Activated T-cell treated with anti-CD3 and anti-CD28 coated beads for 48 hours (primary cell): Measurements from ENCODE around the gene NR2F2.

ENCODE experiments used
- DNase-seq: peaks from one replicate; pipeline ENCODE4 v3.0.0-alpha.2; 2020; ENCODE audit warnings: low read depth

Gene NR2F2

DNA sequence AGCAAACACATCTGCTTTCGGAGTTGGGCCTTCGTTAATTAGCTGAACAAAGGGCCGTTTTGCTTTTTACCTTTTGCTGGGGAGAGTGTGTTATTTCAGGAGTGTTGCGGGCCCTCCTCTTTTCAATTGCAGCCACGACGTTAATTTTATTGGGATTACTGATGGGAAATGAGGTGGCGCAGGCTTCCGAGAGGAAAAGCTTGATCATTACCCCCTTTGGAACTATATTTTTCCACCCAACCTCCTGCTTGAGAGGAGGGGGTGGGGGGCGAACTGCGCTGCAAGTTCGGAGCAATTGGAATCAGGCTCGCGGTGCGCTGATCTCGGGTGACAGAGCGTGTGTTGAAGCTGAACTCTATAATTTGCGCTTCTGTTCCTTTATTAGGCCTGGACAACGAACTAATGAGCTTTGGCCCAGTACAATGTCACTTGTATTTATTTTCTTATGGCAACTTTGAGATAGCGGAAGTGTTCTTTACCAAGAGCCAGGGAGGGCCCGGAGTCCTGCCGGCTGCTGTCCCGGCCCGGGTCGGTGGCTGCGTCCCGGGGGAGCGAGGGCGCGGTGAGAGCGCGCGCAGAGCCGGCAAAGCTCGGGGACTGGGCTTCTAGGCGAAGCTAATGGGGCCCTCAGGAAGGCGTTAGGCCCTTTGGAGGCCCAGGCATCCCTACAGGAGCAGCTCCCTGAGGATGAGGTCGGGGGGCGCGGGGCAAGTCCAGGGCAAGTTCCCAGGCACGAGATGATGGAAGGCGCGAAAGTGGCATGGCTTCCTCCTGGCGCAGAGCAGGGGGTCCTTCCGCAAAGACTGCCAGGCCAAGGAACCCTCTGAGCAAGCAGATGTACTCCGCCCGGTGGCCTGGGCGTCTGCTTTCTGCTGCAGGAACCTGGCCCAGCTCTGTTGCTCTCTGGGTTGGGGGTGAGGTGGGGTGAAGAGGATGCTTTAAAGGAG lies 12.9 kb downstream of the NR2F2 start:
- no peak for DNase-seq

DNA sequence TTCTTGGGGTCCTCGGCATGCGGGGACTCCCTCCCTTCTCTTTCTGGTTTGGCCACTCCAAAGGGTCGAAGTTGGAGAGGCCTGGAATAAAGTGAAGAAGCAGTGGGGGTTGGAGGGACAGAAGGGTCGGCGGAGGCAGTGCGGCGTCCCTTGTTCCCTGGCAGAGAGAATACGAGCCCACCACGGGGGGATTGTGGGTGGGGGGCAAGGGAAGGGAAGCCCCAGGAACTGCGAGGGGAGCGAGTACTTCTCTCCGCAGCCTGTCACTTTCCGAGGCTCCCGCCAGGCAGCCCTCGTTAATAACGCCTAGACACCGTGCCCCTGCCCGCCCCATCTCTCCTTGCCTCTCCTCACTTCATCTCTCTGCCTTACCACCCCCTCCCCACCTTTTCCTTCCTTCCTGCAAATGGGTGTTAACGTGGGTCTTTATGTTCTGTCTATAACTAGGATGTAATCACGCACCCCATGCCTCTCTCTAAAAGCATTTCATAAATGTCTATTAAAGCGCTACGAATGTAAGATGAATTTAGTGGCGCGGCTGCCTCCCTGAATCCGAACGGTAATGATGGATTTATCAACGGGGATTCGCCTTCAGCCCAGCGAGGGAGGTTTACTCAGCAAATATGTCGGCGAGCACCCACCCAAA lies 13.7 kb downstream of the NR2F2 start:
- DNase-seq: no peak

DNA sequence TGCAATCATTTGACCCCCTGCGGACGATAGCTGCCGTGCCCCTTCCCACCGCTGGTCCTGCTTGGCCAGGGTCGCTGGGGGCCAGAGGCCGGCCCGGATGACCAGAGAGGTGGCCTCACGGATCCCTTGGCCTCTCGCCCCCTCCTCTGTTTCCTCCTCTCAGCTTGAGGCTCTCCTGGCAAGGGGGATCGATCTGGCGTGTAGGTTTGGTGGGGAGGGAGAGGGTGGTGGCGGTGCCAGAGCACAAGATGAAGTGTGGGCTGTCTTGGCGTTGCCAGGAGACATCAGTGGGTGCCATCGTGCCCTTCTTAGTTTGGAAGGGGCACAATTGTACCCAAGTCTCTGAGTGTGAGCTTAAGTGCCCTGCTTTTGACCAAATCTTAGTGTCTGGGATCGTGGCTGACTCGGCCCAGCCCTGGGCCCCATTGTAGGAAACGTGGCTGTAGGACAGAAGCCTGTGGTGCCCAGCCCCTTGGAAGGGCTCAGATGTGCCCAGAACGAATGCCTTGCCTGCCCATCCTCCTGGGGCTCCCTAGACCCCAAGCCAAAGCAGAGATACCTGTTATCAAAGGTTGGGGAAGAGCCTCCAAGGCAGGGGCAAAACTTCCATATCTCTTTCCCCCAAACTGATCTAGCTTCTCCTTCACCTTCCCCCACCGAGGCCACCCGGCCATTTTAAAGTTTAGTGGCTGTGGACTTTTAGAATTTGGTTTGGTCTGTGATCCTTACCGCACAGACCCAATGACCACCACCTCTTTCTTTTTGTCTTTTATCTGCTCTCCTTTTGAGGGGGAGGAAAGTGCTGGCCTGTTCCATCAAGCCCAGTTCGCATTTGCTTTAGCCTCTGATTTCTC lies 14.4 kb downstream of the NR2F2 start:
- no peak for DNase-seq

DNA sequence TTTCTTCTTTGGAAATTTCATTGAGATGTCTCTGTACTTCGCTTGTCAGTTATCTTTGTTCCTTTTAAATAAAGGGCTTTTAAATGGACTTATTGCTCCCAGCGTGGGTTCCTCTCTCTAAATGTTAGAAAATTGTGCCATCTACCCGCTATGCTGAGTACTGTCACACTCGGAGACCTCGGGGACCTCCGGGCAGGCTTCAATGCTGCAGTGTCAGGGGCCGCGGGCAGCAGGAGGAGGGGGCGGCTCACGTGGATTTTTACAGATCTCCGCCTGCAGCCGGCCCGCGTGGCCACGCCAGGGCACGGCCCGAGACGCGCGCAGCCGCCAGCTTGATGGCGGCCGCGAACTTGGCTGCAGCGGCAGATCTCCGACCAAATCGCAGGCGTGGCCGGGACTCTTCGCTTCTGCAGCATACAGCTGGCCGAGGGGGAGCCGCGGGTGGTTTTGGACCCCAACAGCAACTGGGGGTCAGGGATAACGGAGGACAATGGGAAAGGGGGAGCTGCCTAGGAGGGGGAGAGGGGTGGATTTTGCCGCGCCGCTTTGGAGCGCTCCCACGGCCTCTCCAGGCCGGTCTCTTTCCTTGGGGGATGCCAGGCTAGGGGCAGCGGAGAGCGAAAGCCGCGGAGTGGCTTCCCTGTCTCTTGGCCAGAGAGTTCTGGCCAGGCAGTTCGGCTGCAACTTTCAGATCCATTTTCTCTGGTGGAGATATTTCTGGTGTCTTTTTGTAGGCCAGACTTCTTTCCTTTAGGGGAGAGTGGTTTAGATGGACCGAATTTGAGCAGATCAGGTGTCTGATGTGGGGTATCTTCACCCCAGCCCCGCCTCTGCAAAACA lies 15.3 kb downstream of the NR2F2 start:
- no peak for DNase-seq

DNA sequence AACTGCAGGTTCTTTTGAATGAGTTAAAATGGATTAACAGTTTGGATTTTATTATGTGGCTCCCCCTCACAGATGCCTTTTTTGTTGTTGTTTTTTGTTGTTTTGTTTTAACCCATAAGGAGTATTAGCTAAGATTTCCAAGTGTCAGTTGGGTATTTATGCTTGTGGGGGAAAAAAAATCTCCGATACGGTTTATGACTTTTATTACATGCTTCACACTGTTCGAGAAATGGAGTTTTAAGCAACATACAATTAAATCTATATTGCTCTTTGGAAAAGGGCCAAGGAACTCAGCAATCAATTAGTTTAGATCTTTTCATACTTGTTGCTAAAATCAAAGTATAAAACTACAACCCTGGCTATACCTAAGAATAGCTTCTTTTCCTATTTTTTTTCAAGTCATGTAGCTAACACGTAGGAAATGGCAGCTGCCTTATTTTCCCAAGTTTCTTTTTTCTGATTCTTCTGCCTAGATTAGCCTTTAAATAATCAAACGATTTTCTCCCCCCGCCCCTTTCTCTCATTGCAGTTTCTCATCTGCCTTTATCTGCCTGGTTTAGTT lies 16.0 kb downstream of the NR2F2 start:
- no peak for DNase-seq

DNA sequence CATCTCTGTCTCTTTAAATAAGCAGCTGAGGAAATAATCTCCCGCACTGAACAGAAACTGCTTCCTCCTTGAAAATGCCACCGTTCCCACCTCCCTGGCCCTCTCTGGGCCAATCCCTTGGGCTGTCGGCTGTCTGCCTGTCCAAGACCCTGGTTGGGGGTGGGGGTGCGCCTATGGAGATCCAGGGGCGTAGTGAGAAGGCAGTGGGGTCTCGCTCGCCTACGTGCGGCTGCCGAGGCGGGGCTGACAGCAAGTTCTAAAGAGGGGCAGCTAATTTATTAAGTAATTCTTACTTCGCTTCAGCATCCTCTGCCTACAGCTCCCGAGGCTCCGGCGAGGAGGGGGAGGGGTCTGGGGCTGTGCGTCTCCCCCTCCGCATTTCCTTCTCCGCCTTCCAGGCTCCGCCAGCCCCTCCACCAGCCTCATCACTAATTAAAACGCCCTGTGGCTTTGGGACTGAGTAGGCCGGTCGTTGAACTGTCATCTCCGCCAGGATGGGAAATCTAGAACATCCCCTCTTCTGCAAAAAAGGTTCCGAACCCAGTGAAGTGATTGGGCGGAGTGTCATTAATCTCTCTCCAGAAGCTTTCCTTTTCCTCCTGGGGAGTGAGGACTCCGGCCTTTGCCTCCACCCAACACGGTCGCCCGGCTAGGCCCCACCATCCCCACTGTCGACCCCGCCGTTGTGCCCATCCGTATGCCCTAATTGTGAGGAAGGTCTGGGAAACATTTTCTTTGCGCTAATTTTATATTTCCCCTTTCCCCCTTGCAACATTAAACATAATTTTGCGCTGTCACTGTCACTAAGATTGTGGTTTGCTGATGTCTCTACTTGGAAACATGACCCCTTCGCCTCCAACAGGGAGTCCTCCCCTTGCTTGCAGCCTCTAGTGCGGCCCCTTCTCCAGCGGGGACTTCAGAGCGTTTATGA lies 16.9 kb downstream of the NR2F2 start:
- DNase-seq: no peak

DNA sequence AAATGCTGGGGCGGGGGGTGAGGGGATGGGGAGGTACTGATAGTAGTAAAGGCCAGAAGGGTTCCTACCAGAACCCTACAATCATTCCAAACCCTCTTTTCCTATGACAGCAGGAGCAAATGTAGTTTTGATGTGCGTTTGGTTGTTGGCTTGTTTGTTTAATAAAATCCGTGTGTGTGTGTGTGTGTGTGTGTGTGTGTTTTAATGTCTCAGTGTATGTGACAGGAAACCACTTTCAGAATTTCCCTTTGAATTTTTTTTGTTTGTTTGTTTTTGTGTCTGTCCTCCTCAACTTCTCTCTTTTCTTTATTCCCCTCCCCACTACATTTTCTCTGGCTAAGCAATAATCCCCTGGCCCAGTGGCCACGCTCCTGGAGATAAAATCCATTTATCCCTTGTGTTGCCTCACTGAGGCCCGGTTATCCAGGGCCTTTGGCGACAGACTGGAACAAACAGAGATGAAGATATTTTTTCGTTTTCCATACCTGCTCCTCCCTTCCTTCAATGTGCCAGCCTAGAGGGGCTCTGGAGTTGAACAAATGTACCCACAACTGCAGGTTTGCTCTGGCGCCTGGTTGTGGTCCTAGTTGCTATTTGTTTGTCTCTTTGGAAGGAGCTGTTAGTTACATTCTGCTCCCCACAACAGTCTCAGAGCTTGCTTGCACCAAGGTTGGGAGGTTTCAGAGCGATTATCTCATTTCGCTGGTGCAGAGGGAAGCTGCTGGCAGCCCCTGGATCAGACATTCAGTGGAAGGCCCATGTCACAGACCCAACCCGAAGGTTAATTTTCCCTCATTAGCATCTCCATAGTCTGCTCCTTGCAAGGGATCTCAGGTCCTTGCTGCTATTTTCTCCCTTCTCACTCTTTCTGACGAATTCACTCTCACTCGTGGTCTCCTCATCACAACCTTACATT lies 17.9 kb downstream of the NR2F2 start:
- DNase-seq: no peak

DNA sequence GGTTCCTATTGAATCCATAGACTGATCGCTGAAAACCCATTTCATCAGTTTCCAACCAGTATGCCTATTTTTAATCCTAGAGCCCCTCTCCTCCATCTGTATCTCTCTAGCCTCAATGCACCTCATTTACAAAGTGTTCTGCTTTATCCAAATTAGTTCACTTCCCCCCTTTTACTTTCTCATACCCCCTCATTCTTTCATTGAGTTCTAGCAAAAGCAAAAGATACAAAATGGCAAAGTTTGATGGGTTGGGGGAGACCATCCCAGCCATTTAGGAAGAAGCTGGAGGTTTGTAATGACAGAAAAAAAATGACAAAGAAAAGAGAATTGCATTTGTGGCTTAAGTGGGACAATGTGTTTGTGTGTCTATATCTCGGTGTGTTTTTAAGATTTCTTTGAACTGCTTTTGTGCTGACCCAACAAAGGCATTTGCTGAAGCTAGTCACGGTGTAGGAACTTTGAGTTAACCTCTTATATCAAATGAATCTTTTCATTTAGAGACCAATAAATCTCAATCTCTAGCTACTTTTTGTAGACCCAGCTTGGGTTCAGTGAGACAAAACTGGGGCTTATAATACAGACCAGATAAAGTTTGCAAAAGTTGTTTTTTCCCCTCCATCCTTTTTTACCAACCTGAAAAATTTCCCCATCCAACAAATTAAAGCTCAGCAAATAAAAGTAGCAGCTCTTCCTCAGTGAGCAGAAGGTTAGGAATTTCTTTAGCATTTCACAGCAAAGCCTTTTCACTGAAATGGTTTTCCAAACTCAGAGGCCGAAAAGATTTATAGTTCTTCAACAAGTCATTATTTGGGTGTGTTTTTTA lies 18.7 kb downstream of the NR2F2 start:
- no peak for DNase-seq

DNA sequence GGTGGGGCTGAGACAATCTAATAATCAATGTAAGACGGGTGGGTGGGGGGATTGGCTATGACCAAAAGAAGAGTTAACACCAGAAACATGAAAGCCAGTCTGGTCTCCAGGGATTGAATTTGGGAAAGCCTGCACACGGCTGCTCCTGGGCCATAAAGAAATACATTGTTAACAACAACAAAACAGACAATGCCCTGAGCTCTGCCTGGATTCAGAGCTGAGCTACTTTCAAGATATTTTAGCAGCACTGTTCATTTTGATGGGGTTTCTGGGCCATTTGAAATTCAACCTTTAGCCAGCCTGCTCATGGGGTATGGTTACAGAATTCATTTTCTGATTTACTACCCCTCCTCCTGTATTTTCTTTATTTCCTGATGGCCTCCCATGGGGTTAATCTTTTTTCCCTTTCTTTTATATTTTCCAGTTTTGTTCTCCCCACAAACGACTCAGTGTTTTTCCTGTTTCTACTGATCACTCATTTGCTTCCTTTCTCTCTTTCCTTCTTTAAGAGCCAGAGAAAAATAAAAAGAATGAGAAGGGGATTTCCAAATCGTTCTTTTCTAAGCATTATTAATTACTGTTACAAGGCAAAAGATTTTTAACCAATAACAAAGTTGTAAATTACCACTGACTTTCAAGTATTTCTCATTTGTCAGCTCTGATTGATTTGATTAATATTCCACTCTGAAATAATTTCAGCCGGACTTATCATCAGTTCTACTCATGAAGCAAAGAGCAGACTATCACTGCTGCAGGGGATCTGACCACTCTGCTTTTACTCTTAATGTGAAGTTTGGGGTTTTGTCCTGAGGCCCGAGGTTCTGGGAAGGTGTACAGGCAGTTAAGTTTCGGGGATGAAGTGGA lies 19.6 kb downstream of the NR2F2 start:
- no peak for DNase-seq

DNA sequence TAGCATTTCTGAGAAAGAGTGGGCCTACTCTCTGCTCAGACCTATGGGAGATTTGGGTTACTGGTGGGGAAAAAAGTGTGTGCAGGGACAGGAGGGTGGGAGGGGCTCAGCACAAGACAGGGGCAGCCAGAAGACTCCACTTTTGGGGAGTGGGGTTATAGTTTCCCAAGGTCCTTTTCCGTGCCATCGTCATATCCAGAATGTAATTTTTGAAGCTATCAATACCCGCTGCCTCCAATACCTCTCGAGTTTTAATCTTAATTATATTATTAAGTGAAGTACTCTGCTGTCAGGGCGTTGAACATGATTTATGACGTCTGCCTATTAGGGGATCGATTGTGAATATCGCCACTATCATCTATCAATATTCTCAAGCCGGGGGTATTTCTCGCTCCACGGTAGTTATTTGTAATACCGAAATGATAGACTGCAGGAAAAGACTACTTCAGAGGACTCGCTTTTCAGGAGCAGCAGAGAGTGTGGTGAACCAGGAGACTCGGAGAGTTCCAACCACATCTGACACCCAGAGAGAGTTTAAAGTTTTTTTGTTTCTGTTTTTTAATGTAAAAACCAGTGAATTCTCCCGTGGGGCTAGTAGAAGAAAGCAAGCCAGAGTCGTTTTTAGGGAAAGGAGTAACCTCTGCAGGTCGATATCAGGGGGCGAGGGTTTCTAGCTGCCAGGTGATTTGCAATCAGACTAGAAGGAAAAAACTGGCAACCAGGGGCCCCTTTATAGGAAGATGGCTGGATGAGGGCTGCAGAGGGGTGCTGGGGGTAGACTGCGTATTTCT lies 20.6 kb downstream of the NR2F2 start:
- DNase-seq: no peak

DNA sequence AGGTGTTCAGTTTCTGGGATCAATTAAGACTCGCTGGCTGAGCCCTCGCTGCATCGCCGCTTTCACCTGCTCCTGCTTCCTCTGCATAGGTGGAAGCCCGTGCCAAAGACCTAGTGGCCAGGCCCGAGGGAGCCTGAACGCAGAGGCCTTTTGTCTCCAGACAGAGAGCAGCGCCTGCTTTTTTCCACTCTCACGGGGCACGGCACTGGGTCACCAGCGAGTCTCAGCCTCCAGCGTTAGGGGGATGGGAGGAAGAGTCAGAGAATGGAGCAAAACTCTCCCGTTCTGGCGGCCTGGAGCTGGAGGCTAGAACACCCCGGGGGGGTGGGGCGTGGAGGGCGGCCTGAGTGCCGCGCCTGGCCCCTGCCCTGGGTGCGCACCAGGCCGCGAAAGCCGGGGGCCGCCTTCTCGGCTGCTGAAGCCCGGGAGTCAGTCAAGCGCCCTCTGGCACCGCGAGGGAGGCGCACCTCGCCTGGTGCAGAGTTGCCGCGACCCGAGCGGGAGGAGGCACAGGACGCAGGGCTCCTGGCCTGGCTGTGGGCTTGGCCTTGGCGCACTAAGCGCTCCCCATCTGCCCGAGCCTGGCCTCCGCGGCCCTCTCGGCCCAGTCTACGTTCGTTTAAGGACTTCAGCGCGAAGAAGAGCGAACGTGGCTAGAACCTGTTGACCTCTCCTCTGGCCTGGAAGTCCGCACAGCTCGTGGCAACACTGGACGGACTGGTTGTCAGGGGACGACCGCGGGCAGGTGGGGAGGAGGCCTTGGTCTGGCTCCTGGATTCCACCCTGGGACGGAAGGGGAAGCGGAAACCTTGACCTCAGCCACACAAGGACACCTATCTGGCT lies 21.5 kb downstream of the NR2F2 start:
- no peak for DNase-seq

DNA sequence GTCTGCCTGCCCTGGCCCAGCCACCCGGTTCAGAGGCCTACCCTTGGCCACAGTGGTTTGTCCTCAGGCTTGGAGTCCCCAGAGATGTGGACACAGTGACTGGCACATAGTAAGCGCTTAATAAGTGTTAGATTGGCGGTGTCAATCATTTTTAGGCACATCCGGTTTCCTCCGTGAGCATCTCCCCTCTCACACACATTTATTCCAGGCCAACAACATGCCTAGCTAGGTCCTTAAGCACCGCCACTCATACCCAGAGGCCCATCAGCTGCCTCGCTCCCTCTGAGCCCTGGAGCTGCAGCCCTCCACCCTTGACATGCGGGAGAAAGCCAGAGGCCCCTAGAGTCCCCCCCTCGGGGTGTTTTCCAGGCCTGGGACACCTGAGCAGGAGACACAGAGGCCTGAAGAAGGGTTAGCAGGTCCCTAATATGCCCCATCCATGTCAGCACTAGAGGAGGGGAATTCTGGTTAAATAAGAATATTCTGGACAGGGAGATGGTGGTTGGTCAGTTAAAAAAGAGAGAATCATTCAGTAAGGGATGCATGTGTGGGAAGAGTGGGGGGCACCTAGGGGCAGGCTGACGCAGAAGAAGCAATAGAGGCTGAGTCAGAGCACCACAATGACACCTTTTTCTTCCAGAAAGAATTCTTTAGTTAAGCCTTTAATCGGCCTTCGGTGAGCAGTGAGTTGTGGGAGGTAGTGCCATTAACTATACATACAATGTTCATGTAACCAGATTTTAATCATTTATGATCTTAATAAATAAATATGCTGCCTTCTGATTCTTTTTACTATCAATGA lies 22.3 kb downstream of the NR2F2 start:
- DNase-seq: no peak

DNA sequence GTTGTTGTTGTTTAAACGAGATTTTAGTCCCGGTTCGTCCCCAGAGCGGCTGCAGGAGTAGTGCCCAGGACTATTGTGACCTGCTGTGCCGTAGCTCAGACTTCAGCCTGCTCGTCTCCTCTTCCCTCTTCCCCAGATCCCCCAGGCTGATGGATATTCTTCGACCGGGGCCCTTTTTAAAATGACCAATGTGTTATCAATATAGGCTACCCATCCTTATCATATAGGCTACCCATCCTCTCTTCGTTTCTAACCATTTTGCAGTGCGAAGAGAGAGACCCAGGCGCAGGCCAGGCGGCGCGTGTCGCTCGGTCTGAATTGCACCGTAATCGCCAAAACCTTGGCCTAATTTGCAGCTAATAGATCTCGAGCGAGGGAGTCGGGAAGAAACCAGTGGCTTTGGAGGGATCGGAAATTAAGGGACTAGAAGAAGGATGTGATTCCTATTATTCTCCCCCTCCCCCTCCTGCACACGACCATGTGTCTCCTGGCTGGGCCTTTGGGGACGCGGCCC lies 23.0 kb downstream of the NR2F2 start:
- no peak for DNase-seq
